DMS53 treated with DMSO at 0.1 percent for 48 hours (cell line): ENCODE data around the gene TM4SF5.

ENCODE experiments used
- DNase-seq: peaks from one replicate; lab custom pipeline; 2025; ENCODE audit not compliant: unreplicated experiment; lab: John Stamatoyannopoulos, UW

Gene TM4SF5, protein sequence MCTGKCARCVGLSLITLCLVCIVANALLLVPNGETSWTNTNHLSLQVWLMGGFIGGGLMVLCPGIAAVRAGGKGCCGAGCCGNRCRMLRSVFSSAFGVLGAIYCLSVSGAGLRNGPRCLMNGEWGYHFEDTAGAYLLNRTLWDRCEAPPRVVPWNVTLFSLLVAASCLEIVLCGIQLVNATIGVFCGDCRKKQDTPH

DNA sequence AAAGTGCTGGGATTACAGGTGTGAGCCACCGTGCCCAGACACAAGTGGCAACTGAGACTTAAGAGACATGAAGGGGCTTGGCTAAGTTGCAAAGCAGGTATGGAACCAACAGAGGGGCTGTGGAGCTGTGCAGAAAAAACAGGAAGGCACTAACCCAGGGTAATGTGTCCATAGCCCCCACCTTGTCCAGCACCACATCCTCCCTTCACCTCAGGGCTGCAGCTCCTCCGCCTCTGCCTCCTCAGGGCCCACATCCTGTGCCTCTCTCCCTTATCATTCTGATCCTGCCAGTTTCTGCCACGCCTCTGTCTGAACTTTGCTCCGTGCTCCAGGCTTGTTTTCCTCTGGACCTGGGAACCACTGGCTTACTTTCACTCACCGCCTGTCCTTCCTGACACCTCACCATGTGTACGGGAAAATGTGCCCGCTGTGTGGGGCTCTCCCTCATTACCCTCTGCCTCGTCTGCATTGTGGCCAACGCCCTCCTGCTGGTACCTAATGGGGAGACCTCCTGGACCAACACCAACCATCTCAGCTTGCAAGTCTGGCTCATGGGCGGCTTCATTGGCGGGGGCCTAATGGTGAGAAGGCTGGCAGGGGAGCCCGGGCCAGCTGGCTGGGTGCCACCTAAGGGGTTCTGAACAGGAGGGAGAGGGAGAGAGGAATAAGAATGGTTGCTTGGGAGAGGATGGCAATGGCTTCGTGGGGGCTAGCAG lies at the start of gene TM4SF5:
TSS of gene TM4SF5 (plus strand) at position 368 of the 716 bp plus-strand sequence. CDS start at position 405, 37 bp downstream.
- peak; percentile 5 for DNase-seq

DNA sequence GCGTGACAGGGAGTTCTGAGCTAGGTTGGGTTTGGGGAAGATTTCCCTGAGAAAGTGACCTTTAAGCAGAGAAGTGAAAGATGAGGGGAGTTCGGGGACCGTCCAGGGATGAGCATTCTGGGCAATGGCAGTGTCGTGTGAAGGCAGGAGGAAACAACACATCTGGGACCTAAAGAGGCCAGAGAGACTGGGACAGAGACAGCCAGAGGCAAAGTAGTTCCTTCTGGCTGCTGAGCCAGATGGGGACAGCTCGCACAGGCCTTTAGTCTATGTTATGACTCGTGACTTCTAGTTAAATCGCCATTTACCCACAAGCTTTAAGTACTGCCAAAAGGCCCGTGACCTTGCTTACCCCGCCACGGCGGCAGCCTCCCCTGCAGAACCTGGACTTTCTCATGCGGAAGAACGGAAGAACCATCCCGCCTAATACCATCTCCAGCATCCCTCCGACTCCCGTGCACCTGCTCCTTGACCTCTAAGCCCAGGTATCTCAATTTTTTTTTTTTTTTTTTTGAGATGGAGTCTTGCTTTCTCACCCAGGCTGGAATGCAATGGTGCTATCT lies 48.9 kb upstream of the TM4SF5 start:
- no peak for DNase-seq

DNA sequence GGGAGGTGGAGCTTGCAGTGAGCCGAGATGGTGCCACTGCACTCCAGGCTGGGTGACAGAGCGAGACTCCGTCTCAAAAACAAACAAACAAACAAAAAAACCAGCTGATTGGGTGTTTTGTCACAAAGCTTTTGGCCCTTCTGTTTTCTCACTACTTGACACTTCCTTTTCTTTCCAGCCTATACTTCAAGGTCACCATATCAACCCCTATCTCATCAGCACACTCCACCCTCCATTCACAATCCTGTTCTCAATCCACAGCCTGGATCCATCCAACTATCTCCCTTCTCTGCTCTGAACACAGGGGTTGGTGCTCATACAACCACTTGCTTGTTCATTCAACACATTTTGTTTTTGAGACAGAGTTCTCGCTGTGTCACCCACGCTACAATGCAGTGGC lies 47.0 kb upstream of the TM4SF5 start:
- no peak for DNase-seq

DNA sequence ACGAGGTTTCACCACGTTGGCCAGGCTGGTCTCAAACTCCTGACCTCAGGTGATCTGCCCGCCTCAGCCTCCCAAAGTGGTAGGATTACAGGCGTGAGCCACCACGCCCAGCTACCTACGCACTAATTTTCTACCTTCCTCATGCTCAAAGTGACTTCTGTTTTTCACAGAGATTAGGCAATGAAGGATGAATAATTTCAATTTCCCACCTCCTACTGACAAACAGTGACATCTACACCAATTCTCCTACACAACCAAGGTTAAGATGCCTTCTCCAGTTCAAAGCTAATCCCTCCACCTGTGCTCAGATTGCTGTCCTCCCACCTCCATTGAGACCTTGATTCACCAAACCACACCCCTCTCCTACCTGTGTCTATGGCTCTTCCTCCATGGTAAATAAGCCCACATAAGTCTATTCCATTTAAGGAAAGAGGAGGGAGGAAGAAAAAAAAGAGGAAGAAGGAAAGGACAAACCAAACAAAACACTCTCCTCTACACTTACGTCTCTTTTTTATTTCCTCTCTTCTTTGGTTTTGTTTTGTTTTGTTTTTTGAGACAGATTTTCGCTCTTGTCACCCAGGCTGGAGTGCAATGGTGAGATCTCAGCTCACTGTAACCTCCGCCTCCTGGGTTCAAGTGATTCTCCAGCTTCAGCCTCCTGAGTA lies 45.9 kb upstream of the TM4SF5 start:
- no peak for DNase-seq

DNA sequence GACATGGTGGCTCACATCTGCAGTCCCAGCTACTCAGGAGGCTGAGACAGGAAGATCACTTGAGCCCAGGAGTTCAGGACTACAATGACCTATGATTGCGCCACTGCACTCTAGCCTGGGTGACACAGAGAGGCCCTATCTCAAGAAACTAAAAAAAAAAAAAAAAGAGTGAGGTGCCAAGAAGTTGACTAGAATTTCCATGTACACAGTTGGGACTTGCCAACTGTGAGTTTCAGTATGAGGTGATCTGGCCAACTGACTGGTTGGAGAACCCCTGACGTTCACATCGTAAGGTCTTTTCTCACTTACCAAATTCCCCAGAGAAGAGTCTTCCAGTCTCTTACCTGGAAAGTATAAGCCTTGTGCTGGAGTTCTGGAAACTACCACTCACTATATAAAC lies 43.6 kb upstream of the TM4SF5 start:
- no peak for DNase-seq

DNA sequence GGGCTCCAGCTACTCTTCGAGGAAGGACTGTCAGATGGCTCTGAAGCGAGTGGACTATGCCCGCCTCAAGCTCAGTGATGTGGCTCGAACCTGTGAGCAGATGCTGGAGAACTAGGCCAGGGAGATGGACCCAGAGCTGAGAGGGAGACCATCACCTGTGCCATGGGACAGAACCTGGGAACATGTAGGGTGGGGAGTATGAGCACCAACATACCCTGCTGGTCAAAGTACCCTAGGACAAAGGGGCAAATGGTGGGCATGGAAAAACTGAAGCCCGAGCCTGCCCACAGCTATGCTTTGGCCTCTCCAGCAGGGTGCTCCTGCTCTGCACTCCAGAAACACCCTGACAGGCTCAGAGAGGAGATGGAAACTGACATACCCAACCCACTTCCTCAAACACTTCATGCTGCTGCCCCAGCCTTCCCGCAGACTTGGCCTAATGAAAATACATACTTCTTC lies 38.6 kb upstream of the TM4SF5 start:
- DNase-seq, result no peak

DNA sequence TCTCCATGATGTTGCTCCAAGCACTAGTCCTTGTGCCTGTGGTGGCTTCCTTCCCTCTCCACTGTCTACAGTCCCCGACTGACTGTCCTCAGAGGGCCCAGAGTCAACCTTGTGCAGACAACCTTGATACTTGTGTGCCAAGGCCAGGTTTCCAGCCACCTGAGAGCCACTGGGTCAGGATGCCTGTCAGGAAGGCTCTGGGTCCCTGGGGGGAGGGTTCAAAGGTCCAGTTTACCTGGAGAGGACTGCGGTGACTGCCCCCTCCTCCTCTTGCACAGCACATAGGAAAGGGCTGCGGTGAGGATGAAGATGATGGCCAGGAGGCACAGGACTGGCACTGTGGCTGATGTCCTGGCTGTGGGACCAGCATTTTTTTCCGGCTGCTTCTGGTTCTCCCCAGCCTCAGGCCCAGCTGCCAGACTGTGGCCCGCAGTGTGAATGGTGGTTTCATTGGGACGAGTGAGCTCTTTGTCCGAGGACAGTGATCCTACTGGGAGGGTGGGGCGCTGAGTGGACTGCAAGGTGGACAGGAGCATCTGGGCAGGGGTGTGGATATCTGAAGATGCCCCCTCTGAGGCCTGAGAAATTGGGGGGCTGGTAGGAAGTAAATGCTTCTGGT lies 36.7 kb upstream of the TM4SF5 start:
- DNase-seq, result no peak

DNA sequence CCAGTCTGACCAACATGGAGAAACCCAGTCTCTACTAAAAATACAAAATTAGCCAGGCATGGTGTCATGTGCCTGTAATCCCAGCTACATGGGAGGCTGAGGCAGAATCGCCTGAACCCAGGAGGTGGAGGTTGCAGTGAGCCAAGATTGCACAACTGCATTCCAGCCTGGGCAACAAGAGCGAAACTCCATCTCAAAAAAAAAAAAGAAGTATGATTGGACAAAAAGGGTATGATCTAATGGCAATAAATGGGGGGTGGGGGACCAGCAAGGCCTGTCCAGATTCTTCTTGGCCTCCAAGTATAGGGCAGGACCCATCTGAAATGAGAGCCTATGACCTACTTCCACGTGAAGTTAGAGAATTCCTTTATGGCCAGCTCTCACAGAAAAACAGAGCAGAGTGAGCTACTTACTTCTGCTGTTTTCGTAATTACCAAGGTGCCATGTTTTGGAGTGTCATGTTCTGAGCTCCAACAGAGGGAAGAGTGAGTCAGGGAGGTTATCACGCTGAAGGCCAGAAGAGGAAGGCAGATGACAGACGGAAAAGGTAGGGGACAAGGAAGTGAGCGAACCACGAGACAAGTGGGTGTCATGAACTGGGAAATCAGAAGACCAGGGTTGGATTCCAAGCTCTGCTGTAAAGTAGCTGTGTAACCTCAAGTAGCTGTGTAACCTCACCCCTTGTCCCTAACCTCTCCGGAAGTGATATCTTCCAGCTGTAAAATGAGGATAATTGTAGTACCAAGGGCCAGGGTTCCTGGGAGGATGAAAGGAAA lies 35.6 kb upstream of the TM4SF5 start:
- DNase-seq, result no peak

DNA sequence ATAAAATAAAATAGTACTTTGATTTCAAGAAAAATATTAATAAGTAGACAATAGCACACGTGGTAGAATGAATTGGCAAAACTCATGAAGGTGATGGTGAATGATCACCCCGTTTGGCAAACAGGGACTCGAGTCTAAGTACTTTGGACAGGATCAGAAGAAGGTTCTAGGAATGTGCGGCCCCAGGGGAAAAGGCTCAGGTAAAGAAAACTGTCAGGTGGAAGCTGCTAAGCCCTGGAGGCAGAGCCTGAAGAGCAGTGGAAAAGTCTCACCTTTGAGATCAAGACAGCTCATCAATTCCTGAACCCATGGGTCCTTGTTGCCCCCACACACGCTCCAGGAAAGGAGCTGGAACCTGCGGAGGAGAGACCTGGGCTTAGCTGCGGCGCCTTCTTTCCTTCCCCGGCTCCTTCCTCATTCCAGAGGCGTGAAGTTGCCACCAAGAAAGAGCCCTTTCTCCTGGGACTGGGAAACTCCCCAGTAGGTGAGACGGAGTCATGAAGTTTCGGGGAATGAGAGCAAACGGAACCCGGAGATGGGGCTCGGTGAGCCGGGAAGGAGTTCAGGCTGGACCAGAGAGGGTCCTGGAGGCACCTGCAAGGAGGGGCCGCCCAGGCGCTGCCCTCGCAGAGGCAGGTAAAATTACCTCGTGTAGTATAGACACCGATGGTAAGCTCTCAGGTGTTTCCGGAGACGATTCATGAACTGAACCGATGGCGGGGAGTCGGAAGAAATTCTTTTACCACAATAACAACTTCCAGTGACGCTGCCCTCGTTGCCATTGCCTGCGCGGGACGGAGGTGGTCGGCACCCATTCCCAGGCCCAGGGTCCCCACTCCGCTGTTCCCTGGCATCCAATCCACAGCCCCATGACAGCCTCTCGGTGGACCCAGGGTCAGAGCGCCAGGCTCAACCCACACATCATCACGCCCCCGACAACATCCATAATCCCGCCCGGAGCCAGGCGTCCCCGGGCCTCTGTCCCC lies 33.3 kb upstream of the TM4SF5 start:
- no peak for DNase-seq

DNA sequence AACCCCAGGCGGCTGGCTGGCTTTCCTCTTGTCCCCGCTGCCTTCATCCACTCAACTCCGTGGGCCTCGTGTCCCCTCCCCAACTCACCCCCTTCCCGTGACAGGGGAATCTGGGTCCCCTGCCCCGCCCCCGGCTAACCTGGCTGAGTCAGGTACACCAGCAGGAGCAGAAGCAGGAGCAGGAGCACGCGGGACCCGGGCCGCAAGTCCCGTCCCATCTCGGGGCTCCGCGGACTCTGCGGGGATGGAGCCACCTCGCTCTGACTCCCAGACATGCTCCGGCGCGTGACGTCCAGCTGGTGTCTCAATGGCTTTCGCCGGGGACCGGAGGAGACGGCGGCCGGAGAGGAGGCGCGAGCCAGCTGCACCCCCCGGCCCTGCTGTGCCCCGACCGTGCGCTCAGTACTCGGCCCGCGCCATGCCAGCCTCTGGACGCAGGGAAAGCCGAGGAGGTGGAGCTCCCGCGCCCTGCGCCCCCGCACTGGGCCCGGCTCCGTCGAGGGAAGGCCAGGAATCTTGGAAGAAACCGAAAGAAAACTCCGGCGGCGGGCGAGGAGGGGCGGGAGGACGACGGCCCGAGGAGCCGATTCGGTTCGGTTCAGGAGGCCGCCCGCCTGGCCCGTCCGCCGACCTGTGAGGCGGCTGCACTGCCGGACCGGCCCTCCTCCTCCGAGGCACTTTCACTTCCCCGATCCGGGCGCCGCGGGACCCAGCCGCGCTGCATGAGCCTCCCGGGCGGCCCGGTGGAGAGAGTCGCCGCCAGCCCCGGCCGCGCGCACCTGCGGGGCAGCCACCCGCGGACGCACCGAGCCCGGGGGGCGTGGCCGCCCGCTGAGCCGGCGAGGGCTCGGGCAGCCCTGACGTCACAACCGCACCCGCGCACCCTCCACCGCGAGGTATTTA lies 32.3 kb upstream of the TM4SF5 start, which contains the start of the genes CXCL16 and ZMYND15:
TSS of gene CXCL16 (minus strand) at position 807 of the 903 bp plus-strand sequence. CDS start at position 218, 589 bp downstream.
TSS of gene ZMYND15 (plus strand) at position 712 of the 903 bp plus-strand sequence. CDS start 716 bp downstream, outside the sequence.
- peak; percentile 9 for DNase-seq

DNA sequence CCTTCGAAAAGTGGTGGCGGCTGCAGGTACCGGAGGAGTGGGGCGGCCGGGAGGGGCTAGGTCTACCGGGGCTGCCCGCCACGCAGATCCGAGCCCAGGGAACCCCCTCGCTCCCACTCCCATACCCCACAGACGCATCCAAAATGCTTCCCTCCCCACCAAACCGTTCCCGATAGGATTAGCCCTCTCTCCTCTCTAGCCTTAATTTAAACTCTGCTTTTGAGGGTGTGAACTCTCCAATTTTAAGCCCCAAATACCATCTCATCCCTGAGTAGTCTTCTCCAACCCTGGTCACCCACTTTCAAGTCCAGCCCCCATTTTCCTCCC lies 31.7 kb upstream of the TM4SF5 start:
- DNase-seq, result no peak

DNA sequence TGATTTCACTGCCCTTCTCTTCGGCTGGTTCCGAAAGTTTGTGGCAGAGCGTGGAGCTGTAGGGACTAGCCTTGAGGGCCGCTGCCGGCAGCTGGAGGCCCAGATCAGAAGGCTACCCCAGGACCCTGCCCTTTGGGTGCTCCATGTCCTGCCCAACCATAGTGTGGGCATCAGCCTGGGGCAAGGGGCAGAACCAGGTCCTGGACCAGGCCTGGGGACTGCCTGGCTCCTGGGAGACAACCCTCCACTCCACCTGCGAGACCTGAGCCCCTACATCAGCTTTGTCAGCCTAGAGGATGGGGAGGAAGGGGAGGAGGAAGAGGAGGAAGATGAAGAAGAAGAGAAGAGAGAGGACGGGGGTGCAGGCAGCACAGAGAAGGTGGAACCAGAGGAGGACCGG lies 31.1 kb upstream of the TM4SF5 start:
- DNase-seq, result no peak

DNA sequence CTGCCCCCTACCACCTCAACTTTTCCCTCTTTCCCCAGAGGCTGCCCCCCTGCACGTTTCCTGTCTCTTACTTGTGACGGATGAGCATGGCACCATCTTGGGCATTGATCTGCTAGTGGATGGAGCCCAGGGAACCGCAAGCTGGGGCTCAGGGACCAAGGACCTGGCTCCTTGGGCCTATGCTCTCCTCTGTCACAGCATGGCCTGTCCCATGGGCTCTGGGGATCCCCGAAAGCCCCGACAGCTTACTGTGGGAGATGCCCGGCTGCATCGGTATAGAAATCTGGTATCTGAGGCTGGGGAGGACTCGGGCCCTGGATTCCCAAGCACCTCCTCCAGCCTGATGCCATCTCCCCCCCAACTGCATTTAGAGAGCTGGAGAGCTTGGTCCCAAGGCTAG lies 30.1 kb upstream of the TM4SF5 start:
- DNase-seq, result no peak

DNA sequence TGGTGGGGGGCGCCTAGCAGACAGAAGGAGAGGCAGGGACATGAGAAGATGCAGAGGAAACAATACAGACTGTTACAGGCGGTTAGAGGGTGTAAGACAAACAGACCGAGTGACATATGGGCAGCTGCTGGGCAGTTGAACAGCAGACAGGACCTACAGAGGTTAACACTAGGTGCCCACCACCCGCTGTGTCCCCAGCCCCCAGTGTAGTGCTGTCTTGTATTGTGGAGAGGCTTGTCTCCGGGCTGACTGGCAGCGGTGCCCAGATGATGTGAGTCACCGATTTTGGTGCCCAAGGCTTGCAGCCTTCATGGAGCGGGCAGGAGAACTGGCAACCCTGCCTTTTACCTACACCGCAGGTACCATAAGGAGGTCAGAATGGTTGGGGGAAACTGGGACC lies 29.6 kb upstream of the TM4SF5 start:
- DNase-seq, result no peak

DNA sequence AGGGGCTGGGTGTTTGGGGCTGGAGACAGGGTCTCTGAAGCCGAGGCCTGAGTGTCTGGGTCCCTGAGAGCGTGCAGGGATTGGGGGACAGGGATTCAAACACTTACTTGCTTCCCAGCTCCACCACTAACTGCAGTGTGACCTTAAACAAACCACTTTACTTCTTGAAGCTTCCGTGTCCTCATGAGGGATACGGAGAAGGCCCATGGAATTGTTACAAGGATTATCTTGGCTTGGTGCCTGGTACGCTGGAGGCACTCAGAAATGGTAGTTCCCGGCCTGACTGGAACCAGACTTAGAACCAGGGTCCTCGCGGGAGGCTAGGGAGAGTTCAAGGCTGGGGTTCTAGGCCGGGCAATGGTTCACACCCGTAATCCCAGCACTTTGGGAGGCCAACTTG lies 29.1 kb upstream of the TM4SF5 start:
- DNase-seq, result no peak

DNA sequence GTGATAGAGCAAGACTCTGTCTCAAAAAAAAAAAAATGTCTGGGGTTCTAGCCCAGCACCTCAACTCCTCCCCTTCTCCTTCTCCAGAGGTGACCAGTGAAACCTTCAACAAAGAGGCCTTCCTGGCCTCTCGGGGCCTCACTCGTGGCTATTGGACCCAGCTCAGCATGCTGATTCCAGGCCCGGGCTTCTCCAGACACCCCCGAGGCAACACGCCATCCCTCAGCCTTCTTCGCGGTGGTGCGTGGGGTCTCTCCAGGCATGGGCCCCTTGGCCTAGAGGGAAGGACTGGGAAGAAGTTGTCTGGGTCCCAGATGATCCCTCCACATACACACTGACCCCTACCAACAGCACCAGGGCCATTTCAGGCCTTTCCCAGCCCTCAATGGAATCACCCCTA lies 28.5 kb upstream of the TM4SF5 start:
- no peak for DNase-seq

DNA sequence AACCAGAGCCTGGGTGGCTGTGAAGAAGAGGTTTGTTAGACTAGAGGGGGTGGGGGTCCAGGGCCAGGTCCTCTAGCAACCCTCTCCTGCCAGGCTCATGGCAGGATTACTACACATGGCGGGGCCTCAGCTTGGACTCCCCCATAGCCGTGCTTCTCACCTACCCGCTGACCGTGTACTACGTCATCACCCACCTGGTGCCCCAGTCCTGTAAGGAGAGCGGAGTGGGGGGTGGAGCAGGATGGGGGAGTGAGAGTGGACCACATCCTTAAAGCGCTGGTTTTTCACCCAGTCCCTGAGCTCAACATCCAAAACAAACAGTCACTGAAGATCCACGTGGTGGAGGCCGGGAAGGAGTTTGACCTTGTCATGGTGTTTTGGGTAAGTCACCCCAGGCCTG lies 27.8 kb upstream of the TM4SF5 start:
- DNase-seq, result no peak
